Fibroblast of skin of back (primary cell): ENCODE results near the gene TBXAS1.

ENCODE experiments used
- DNase-seq: peaks from one replicate; pipeline ENCODE4 v3.0.0-alpha.2; 2013

The TBXAS1 gene

DNA sequence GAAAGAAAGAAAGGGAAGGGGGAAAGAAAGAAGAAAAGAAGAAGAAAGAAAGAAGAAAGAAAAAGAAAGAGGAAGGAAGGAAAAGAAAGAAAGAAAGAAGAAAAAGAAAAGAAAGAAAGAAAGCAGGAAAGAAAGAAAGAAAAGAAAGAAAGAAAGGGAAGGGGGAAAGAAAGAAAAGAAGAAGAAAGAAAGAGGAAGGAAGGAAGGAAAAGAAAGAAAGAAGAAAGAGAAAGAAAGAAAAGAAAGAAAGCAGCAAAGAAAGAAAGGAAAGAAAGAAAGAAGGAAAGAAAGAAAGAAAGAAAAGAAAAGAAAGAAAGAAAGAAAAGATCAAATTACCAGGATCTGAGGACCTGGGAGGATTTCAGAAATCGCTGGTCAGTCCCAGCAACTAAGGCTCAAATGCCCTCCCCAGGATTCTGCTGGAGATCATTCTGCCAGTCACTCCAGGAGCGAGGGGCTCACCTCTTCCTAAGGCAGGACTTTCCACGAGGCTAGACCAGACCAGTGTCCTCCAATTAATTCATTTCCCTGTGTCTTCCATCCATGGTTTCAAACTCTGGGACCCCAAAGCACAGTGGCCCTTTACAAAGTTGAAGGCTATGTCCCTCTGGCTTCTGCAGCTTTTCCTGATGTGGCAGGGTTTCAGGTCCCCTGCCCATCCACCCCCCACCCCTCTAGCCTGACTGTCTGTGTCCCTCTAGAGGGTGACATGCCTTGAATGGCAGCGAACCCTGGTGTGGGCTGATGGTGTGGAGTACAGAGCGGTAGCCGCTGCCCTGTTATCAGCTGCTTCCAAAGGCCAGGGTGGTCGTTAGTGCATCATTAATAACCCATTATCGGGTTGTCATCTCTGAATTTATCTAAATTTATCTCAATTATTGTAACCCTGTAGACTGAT is 155.8 kb downstream of the TBXAS1 start:
- DNase-seq: no peak

DNA sequence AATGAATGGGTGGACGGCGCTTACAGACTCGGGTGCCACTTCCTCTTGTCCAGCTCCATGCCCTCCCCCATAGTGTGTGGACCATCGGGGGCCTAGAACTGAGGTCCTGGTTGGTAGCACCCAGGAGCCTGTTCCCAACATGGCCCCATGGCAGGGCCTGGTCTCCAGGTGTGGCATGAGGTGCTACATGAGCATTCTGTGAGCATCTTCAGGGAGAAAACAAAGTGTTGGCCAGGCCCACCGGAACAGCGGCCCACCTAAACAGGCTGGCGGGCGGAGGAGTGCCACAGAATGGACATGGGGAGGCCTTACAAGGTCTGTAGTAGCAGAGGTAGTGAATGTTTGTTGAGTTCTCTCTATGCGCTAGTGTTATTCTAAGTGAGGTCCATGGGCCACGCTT is 156.7 kb downstream of the TBXAS1 start:
- no peak for DNase-seq

- DNase-seq: no peak
Measured at GRCh38 chr7:139987691-139988516, 158.8 kb downstream of the TBXAS1 start.

DNA sequence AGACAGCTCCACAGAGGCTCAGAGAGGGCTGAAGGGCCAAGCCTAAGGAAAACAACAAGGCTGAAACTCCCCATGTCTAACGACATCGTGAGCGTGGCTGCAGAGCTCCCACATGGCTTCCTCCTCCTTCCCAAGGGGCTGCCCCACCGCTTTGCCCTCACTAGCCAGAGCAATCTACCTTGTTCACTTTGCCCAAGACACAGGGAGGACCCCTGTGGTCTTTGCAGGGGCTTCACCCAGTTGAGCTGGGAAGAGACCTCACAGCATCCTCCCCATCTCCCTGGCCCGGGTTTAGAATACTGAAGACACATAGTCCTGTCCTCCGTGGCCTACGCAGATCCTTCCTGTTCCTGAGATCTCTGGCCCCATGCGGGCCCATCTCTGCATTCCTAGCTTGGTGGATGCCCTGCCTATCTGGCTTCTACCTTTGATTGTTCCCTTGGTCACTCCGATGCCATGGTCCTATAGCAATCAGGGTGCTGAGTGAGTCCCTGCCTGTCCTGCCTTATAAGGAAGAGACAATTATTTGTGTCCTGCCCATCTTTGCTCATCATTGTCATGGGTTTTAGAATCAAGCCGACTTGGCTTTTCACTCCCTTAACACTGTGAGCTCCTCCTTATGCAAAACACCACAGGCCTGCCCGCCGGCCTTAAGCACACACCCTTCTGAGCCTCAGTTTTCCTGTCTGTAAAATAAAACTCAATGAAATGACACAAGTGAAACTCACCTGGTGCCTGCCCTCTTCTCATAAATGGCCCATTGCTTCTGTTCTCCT is 160.5 kb downstream of the TBXAS1 start:
- DNase-seq: no peak

DNA sequence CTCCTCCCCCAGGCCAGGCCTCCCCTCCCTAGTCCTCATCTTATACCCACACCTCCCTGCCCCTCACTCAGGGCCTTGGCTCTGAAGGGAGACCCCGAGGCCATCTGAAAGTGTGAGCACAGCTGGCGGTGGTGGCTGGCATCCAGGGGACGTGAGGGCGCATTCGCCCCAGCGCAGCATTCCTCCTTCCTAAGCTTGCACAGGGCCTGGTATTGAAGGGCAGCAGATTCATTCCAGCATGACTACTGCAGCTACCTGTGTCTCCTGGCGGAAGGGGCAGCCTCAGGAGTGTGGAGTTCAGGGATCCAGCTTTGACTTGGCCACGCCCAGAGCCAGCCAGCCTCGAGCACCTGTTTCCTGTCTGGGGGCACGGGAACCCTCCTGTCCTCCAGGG is 161.1 kb downstream of the TBXAS1 start:
- no peak for DNase-seq

DNA sequence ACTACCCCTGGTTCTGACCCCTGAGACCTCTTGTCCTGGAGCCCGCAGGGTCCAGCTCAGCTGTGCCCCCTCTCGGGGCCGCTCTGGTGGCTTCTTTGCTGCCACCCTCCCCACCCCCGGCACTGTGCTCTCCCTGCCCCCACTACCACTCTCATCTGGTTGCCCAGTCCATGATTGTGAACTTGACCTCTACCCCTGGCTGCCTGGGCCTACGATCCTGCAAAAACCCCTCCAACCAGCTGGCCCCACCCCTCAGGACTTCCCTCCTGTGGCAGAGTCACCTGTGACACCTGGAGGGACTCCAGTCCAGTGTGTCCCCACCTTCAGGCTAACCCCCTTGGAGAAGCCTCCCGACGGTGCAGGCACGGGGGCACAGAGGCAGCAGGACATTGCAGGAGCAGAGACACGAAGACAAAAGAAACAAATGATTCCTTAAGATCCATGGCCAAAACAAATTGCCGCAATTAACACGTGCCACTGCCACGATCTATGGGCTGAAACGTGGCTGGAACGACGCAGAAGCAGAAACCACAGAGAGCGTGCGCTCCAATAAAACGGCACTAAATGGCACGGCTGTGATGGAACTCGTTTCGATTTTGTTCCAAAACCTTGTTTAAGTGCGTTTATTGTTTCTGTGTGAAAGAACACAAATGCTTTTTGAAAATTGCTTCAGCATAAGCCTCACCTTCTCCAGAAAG is 161.7 kb downstream of the TBXAS1 start:
- no peak for DNase-seq

DNA sequence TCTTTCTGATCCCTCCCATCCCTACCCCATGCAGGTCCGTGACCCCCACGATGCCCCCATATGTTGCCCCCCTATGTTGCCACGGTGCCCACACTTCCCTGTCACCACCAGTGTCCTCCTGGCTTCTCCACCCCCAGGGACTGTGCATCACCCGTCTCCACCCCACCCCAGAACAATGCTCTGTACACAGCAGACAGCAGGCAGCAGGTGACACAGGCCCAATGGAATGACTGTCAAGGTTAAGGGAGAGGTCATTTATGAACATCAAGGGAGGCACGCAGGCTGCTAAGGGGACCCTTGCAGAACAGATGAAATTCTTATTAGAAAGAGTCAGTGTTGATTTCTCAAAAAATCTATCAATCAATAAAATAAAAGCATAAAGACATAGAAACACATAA is 162.2 kb downstream of the TBXAS1 start:
- no peak for DNase-seq

DNA sequence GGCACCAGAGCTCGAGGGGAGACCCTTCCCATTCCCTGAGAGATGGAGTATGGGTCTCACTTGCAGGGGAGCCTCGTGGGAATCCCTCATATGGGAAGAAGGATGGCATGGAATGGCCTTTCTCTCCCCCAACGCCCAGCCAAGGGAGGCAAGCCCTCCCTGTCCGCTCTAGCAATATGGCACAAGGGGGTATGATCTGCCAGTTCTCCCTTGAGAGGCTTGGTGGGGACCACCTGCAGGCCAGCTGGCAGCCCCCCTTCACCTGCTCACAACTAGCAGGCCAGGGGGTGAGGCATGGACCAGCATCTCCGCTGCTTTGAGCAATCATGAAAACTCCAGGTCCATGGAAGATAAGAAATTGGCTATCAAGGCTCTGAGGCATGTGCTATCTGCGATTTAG is 162.8 kb downstream of the TBXAS1 start:
- no peak for DNase-seq

DNA sequence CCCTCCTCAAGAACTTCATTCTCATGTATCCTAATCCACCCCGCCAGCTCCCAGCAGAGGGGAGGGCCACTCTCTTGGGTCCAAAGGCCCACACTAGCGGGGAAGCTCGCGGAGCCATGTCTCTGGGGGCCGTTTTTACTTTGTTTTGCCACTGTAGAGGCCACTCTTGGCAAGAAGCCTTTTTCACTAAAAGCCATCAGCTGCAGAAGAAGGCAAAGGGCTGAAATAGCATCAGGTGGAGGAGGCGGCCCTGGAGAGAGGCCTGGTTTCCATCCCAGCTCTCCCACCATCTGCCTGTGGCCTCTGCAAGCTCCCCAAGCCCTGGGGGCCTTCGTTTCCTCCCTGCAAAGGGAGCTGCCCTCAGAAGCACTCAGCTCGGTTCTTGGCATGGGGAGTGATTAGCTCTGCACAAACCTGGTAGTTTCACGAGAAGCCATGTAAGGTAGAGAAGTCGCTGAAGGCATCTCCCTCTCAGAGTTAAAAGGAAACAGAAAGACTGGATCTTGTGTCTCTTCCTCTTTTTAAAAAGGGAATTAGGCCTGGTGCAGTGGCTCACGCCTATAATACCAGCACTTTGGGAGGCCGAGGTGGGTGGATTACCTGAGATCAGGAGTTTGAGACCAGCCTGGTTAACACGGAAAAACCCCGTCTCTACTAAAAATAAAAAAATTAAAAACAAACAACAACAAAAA is 163.4 kb downstream of the TBXAS1 start:
- DNase-seq: no peak

DNA sequence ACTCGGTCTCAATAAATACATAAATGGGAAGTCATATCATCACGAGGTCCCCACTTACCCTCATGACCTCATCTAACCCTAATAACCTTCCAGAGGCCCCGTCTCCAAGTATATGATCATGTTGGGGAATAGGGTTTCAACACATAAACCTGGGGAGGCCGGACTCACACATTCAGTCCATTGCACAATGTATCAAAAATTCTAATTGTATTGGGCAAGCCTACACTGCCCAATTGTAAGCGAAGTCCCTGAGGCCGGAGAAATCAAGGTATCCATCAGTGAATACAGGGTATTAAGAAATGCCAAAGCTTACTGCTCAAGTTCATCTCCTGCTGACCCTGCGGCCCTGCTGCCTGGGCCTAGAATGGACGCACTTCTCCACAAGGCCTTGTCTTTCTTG is 164.1 kb downstream of the TBXAS1 start:
- no peak for DNase-seq

GRCh38 chr7:139993592-139993991 is 164.5 kb downstream of the TBXAS1 start:
- no peak for DNase-seq

GRCh38 chr7:139994356-139994755 is 165.3 kb downstream of the TBXAS1 start:
- no peak for DNase-seq

DNA sequence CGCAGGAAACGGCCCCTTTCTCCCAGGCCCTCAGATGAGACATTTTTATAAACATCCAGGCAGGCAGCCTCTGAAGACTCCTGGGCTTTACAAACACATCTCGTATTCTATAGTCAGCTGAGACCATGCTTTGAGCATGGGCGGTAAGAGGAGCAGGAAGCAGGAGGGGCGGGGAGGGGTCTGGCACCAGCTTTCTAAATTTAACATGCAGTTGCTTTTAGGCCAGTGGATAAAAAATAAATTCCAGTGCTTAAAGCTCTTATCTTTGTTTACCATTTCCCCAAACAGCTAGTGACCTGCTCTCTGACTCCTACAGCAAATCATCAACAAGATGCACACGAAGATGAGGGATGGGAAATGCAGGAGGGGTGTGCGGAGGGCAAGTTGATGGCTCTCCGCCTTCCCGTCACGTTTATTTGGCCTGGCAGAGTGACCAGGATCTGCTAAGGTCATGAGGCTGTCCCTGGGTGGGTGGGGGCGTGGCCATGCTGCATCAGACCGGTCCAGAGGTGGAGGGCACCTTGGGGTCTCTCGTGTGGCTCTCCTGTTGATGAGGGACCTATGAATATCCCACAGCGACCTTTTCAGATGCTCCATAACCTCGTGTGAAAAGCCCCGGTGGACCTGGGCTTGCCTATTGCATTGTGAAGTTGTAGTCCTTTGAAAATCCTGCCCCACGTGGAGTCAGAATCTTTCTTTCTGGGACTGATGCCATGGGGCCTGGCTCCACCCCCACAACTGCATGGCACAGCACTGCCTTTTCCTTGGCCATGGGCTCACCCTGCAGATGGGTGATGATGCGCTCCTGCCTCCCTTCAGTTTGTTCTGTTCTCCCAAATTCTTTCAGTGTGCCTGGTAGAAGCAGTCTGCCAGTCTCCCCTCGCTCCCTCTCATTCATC is 166.2 kb downstream of the TBXAS1 start:
- DNase-seq: peak; percentile 28

DNA sequence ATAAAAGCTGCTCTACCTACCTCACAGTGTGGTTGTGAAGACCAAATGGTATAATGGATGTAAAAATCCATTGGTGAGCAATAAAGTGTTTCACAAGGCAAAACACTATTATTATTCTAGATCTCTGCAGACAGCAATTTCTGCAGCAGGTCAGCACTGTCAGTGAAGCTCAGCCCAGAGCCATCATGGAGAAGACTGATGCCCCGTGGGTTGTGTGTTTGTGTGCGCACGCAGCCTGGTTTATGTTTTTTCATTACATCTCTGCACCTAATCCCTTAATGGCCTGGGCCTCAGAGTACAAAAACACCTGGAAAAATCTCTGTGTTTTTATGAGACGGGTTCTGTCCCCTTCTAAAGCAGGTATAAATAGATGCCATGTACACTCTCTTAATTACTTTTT is 169.5 kb downstream of the TBXAS1 start:
- DNase-seq: no peak

DNA sequence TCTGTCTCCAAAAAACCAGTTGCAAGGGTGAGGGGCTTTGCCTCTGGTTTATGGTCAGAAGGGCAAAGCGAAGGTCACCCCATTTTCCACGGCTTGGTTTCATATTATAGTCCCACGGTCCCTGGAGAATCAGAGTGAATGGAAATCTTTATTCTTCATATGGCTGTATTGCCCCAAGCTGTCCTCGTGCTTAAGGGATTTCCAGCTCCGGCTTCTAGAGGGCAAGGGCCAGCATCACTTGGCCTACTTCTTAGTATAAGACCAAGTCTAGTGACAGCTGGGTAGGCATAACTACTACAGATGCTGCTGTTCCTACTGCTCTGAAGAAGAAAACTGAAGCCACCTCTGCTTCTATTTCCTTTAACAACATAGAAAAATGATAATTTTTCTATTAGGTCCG is 170.5 kb downstream of the TBXAS1 start:
- no peak for DNase-seq

GRCh38 chr7:140000666-140001268 is 171.7 kb downstream of the TBXAS1 start:
- no peak for DNase-seq

GRCh38 chr7:140003913-140004382 is 174.9 kb downstream of the TBXAS1 start:
- DNase-seq: peak; percentile 63

- DNase-seq: no peak
Measured at GRCh38 chr7:140004672-140005071, 175.6 kb downstream of the TBXAS1 start.

- no peak for DNase-seq
Measured at GRCh38 chr7:140005341-140005740, 176.3 kb downstream of the TBXAS1 start.
